GM18499 (cell line): ENCODE results near the gene LONRF2.

Experiments used
- ATAC-seq: cut with Tn5 transposase; IDR thresholded peaks from one replicate; pipeline ENCODE4 v1.9.1; 2021; ENCODE audit warnings: moderate number of reproducible peaks; ENCODE audit not compliant: insufficient read depth, unreplicated experiment

Gene LONRF2

DNA sequence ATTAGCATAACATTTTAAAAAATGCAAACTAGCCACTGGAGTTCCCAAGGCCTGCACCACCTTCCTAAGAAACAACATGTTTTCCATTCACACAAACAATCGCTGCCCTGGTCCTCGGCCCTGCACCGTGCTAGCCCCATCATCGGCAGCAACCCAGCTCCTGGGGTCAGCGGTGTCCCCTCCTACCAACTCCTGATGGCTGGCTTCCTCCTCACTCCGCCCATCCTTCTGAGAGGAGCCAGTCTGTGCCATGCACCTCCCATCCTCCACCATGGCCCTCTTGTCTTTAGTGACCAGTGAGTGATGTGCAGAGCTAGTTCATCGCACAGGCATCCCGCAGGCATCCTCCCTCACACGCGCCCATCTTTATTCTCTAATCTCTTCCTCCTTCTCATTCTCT is 81.9 kb downstream of the LONRF2 start:
- ATAC-seq = no peak

DNA sequence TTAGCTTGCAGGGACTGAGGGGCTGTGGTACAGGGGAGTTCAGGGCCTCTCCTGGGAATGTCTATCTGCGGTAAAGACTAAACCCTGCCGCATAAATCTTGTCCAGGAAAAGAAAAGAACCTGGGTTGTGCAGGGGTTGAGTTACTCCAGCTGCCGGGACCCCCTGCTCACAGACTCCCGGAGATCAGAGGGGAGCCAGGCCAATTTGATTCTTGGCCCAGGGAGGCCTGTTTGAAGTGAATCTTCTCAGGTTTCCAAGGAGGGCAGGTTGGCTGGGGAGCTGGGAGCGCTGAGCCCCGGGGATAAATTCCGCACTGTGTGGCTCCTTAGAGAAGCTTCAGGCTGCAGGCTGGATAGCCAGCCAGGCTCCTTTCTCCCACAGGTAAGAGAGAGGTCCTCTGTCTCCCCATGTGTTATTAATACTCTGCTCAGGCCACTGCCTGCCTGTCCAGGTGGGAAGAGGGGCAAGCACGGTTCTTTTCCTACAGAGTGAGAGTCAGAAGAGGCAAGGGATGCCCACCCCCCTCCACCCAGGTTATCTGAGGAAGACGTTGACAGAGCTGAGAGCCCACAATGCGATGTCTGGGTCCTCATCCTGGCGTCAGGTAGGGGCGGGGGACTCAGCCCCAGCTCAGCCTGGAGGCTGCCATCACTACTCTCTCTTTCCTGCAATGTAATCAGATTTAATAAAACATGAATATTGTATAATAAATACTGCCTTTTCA is 82.7 kb downstream of the LONRF2 start:
- ATAC-seq = no peak

DNA sequence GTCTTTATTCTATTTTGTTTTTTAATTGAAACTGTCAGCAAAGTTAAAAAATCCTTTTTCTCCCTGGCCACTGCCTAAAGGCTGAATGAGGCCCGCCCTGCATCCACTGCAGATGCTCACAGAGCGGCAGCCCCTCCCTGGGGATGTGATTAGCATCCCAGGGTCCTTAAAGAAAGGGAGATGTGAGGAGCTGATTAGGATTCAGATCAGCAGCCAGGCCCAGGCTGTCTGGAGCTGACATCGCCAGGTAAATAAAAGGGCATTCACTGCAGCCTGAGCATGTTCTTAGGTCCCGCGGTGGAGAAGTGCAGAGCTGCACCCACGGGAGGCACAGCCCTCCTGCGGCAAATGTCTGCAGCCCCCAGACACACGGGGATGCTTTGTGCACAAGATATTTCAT is 83.8 kb downstream of the LONRF2 start:
- ATAC-seq = no peak

DNA sequence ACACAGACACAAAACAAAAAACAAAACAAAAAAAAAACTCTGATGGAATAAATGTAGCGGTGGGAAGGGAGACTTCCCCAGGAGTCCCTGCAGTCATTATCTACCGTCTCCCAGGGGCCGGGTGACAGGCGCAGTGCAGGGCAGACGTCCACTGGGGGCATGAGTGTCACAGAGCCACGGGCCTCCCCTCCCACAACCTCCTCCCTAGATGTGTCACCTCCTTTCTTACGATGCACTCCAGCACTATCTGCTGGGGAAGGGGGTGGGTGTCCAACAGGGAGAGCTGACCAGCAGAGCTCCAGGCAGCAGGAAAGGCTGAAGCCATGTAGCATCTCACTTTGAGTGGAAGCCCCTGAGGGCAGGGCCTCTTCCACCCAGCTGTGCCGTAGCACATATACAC is 84.5 kb downstream of the LONRF2 start:
- no peak for ATAC-seq

DNA sequence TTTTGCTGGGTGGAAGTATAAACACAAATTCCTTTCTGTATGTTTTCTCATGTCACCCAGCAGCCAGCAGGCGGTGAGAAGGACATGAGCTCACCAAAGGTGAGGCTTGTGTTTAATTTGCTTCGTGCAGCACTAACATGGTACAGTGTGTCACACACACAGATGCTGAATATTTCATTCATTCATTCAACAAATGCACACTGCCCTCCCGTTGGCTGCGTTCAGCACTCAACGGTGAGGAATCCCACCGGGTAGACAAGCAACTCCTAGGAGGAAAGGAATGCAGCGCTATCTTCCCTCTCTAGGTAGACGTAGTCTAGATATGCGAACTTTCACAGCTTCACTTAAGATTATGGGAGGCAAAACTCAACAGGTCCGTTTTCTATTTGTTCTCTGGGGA is 85.1 kb downstream of the LONRF2 start:
- no peak for ATAC-seq

DNA sequence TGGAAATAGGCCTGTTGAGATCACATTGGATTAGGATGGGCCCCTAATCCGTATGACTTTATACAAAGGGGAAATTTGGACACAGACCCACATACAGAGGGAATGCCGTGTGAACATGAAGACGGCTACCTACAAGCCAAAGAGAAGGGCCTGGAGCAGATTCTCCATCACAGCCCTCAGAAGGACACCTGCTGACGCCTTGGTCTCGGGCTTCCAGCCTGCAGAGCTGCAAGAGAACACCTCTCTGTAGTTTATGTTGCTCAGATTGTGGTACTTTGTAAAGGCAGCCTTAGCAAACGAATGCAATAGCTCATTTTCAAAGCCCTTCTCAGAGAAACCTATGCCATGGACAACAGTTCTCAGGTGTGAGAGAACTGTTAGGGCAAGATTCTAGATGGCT is 86.1 kb downstream of the LONRF2 start:
- no peak for ATAC-seq

DNA sequence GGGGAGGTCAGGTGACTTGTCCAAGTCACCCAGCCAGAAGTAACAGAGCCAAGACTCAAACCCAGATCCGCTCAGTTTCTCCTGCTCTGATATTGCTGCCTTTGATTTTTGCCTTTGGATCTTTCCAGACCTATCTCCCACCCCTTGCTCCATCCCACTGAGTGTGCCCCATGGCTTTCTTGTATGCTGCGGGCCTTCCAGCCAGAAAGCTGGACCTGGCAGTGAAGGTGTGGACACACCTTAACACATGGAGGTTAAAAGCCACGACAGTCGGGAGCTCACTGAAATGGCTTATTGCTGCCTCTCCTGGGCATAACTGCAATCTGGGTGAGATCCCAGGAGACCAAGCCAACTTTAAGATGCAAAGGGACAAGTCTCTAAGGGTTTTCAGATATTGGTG is 86.7 kb downstream of the LONRF2 start:
- ATAC-seq = no peak

DNA sequence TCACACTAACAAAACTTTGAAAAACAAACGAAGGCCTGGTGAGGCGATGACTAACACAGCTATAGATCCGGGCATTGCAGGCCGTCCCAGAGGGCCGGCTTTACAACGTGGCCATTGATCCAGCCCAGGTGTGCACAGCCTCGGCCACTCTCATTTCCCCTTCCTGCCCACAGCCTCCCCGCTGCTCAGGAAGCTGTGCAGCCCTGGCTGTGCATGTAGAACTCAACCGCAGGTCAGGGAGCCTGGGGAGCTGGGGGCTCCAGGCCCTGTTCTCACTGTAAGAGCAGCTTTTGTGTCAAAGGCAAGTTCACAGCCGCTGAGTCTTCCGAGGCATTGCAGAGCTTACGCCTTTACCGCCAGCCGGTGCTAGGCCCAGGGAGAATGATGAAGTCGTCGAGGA is 87.2 kb downstream of the LONRF2 start:
- peak; percentile 96 for ATAC-seq

DNA sequence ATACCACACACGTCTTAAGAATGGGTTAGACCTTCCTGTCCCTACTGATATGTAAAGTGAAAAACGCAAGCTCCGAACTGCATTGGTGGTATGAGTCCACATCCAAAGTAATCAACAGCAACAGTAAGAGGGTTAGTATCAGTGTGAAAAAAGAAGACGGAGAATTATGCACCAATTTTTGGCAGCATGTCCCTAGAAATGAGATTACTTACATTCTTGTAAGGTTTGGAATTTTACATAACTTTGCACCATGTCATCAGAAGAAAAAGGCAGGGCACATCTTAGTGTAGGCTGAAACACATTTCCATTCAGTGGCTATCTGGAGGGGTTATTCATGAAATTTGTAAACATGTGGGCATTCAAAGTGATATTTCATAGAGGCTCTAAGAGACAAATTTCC is 88.2 kb downstream of the LONRF2 start:
- ATAC-seq = no peak

DNA sequence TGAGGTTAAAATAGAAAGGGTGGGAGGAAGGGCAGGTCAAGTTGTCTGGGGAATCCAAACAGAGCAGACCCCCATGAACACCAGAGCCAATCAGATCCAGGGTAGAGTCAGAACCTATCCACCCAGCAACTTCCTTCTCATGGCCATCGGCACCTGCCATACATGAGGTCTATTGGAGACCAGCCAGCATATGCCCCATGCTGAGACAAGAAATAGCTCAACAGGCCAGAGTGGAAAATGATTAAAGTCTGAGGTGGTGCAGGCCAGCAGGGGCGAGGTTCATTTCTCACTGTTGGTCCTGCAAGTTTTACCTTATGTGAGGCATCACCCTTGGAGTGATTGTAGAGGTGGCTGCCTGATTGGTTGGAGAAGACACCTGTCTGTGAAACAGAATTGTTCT is 89.2 kb downstream of the LONRF2 start:
- no peak for ATAC-seq

DNA sequence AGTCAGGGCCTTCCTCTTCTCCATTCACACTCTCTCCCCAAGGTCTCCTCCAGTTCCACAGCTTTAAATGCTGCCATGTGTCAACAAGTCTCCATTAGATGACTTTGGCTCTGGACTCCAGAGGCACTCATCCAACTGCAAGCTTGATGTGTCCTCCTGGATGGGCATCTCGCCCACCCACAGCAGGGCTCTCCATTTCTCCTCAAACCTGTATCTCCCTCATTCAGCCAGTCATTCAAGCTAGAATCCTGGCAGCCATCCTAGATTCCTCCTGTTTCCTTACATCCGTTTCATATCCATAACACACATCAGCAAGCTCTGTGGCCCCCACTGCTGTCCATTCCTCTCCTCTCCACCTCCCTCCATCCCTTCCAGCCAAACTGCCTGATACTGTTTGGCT is 91.5 kb downstream of the LONRF2 start:
- no peak for ATAC-seq

DNA sequence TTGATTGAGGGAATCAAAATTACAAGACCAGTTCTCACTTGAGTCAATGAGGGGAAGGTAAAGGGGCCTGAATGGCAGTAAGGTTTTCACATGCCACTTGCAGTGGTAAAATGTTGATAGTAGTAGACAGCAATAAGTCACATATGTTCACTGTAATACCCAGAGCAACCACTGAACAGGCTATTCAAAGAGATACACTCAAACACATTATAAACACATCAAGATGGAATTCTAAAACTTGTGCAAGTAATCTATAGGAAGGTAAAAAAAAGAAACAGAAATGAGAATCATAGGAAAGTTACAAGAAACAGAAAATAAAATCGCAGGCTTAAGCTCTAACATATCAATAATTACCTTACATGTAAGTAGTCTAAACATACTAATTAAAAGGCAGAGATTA is 93.3 kb downstream of the LONRF2 start:
- ATAC-seq = no peak

DNA sequence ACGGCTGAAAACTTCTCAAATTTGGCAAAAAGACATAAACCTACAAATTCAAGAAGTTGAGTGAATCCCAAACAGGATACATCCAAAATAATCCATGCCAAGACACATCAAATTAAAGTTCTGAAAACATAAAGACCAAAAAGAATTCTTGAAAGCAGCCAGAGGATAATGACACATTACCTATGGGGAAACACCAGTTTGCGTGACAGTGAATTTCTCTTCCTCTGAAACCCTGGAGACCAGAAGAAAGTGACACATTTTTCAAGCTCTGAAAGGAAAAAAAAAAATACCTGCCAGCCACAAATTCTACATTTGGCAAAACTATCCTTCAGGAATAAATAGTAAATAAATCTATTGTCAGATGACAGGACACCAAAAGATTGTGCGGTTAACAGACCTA is 93.9 kb downstream of the LONRF2 start:
- ATAC-seq = no peak

DNA sequence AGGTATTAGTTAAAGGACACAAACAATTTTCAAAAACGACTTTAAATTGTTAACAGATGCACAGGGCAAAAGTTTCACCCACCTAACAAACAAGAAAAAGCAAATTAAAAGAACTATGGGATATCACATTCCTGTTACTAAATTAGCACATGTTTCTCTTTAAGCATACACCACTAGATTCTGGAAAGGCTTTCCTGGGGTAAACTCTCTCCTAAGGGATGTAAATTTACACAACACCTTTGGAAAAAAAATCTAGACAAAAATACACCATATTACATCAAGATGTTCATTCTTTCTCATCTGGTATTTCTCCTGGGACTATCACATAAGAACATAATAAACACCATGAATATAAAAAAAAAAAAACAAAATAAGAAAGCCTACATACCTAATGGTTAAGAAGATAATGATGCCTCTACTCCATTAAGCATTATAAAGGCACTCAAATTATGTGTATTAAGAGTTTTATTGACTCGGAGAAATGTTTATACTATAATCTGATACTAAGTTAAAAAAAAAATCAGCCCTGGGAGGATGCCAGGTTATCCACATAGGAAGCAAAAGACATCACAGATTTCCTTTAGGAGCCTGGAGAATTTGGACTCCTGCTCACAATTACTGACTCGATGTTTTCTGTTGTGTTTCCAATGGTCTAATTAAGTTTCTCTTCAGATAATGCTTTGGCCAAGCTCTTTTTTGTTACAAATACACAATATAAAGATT is 97.2 kb downstream of the LONRF2 start:
- ATAC-seq = no peak

DNA sequence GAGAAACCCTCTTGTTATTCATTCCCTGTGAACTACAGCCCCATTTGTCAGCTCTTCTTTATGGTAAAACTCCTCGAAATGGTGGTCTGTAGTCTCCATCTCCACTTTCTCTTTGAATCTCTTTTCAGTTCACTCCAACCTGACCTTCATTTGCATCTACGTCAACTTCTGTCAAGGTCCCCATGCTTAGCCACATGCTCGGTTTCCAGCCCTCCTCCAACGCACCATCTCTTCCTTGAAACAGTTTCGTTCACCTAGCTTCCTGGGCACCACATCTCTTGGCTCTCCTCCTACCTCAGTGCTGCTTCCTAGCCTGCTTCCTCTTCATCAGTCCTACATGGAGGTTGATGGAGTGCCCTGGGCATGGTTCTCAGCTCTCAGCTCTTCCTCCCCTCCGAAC is 98.8 kb downstream of the LONRF2 start:
- ATAC-seq = no peak
